Stimulated activated naive CD4-positive, alpha-beta T cell (primary cell): ENCODE measurements around the gene IGSF21.
A peak's percentile ranks its signal among the peaks of the same experiment; 100 is the strongest.

ENCODE experiments used
- DNase-seq, 6 experiments: peaks; one replicate each; lab custom pipeline; 2025; lab: John Stamatoyannopoulos, UW

IGSF21 gene

DNA sequence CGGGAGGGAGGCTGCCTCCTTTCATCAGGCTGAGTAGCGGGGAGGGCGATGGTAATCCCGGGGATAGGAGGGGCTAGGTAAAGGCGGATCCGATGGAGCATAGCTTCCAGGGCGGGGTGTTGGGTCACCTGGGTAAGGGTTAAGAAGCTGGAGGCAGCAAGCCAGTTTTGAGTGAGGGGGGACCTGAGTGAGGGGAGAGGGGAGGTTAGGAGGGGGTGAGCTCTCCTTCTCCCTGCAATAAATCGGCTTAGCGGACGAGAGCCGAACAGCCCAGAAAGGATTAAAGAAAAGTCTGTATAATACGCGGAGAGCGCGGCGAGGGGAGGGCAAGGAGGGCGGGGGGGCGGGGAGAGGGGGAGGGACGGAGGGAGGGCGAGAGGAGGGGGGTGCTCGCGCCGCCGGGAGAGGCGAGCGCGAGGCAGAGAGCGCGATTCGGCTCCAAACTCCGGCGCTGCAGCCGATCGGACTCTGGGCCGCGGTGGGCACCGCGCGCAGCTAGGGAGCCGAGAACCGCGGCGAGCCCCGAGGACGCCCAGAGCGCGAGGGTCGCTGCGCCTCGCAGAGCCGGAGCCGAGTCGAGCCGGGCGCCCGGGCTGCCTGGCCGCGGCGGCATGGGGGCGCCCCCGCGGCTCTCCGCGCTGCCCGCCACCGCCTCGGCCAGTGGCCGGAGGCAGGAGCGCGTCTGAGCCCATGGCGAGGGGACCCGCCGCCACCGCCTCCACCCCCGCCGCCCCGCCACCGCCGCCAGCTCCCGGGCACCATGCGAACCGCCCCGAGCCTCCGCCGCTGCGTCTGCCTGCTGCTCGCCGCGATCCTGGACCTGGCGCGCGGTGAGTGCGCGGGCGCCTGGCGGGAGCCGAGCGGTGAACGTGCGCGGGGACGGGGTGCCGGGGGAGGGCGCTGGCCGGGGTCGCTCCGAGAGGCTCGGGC lies at the start of gene IGSF21:
IGSF21 (plus strand) TSS at position 430 of the 930 bp plus-strand sequence; CDS start at position 761, 331 bp downstream.
- DNase-seq = no peak

DNA sequence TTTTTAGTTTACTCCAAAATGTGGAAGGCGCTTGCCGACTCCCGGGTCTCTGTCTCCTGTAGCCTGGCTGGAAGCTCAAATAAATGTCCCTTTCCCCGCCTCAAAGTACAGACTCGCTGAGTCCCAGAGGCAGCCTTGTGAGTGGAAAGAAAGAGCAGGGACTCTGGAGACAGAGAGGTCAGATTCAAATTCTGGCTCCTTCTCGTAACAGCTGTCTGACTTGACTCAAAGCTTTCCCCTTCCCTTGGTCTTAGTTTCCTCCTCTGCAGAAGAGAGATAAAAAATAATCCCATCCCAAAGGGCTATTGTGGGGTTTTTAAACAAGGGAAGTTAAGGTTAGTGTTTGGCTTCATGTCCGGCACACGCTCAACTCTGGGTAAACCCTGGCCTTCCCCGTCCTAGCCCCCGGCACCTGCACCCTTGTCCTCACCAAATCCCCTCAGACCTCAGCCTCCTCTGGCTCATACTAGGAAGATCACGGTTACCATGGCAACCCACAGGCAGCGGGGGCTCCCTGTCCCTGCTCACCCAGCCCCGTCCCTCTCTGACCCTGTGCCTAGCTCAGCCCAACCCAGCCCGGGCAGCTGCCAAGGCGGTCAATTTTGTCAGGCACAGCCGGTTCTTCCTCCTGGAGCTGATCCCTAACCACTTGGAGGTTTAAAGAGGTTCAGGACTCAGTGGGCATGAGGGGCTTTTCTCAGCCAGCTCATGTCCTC lies 49.2 kb upstream of the IGSF21 start:
- DNase-seq = no peak

DNA sequence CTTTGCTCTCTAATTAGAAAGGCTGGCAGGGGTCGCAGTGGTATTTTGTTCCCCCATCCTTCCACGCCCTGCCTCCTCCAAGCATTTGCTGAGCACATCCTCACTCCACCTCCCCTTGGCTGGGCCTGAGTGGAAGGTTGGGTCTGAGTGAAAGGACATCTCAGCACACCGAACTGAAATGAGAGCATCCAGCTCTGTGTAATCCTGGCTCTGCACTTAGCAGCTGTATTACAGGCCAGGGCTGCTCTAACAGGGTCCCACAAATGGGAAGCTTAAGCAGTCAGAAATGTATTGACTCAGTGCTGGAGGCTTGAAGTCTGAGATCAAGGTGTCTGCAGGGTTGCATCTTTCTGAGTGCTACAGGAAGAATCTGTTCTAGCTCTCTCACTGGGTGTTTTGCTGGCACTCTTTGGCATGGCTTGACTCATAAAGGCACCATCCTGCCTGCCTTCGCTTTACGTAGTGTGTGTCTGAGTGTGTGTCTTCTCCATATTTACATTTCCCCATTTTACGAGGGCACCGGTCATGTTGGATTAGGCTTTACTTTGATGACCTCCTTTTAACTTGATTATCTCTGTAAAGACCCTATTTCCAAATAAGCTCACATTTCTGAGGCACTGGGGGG lies 48.5 kb upstream of the IGSF21 start:
- no peak for DNase-seq

DNA sequence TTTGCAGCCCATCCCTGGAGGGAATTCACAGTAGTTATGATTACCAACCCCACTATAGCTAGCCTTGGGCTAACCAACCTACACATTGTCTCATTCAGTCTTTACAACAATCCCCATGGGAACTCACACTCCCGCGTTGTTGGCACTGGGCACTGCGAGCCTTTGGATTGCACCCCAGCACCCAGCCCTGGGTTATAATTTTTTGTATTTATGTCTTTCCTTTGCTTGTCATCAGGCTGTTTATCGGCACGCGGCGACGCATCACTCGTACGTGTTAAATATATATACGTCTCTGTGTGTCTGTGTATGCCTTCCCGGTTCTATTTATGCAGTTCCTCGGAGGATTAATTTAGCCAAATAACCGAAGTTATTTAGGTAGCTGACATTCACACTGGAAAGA lies 47.2 kb upstream of the IGSF21 start:
- DNase-seq = no peak

DNA sequence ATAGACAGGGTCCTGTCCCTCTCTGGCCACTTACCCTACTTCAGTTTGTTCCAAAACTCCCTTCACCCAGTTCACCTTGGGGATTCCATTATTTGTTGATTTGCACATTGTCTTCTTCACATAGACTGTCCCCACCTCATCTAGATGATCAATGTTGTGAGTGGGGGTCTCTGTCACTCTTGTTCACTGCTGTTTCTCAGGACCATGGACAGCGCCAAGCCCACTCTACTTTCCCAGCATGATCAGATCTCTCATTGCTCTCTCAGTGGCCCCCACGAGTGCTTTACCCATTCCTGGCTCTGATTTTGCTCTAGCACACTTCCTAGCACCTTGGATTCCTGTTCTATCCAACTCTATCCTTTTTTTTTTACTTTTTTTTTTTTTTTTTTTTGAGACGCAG lies 45.4 kb upstream of the IGSF21 start:
- no peak for DNase-seq

DNA sequence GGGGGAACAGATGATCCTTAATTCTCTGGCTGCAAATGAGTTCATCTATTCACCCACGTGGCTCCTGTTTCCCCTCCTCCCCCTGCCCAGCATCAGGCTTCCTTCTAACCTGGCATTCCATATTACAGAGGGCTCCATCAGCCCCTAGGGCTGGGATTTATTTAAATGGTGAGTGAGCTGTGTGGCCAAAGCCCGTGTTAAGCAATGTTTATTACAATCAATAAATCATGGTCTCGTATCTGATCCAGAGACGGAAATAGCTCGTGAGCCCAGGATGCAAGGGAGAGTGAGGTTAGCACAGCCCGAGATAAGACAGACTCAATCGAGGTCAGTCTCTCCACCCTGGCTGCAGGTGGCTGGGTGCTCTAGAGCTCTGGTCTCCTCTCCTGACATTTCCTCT lies 43.1 kb upstream of the IGSF21 start:
- no peak for DNase-seq

DNA sequence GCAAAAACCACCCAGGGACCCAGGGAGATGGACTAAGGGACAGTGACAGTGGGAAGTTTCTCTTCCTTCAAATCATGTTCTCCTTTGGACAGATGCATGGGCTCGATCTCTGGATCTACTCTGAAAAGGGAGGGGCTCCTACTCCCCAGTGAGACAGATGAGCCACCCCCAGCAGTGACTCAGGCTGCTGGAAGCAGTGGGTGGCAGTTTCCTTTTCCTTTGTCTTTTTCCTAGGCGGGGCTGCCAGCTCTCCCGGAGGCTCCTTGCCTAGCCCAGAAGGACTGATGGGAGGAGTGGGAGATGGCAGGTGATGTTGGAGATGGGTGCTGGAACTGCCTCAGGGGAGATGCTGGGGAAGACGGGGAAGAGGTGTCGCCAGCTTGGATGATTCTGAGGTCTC lies 41.0 kb upstream of the IGSF21 start:
- DNase-seq = no peak

DNA sequence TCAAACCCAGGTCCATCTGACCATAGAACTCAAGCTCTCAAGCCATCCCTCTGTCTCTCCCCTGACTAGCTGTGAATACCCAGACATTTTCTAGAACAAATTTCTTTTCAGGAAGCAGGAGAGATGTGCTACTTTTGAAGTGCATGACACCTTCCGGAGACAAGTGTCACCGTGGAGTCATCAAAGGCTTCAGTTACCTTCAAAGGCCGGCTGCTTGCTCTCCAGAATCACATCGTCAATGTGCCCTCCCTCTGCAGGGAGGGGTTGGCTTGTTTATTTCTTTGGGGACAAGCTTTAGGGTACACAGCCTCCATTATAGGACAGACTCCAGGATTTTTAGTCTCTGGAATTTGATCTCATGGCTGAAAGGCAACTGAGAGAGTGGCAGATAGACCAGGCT lies 37.7 kb upstream of the IGSF21 start:
- peak in 4 of 6 experiments; percentile 8 to 47 (median 36) for DNase-seq

DNA sequence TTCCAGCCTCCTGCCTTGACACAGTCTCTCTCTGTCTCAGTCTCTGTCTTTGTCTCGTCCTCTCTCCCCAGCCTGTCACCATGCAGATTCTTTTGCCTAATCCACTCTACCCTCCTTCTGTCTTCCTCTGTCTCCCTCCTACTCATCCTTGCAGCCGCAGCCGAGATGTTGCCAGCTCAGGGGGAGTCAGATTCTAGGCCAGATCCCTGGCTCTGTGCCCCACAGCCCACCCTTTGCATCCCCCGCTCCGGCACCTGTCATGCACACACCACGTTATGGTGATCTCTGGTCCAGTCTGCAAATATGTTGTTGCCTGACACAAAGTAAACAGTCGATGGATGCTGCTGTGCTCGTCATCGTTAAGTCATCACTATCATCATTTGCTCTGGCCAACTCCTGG lies 35.5 kb upstream of the IGSF21 start:
- DNase-seq = no peak

DNA sequence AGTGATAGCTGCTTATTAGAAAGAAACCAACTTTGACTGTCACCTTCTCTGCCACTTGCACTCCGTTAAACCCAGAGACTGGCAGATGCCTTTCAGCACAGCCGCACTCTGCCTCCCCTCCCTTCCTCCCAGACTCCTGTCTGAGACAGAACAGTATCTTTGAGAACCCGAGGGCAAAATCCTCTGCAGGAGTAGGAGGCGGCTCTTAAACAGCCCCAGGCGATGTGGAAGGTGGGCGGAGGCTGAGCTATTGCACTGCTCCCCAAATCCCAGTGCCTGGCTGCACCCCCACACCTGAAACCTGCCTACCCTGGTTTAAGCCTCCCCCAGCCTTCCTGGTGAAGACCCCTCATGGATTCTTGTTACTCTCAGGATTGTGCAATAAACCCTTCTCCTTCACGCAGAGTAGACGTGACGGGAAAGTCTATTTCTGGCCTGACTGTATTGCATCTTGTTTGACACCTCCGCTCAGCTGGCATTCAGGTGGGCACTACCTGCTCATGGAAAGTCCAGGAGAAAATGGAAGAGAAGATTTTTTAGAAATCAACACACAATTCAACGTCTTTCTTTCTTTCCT lies 34.4 kb upstream of the IGSF21 start:
- no peak for DNase-seq

DNA sequence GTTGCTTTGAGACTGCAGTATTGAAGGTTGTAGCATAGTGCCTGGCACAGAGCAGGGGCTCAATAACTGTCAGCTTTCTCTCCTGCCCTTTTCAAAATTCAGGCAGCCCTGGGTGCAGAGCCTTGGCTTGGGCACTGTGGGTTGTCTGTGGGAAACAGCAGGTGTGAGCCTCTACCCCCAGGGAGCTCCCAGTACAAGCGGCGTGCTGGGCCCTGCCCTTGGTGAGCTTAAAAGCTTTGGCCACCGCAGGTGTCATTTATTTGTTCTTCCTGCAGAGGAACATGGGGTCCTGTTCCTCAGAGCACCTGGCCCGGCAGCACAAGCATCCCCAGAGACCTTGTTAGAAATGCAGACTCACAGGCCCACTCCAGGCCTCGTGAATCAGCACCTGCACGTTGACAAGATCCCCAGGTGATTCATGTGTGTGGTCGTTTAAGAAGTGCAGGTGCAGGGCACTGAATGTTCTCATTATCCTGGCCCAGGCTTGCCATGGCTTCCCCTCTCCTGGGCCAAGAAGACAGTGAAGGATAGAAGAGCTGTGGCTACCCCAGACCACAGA lies 29.9 kb upstream of the IGSF21 start:
- no peak for DNase-seq

DNA sequence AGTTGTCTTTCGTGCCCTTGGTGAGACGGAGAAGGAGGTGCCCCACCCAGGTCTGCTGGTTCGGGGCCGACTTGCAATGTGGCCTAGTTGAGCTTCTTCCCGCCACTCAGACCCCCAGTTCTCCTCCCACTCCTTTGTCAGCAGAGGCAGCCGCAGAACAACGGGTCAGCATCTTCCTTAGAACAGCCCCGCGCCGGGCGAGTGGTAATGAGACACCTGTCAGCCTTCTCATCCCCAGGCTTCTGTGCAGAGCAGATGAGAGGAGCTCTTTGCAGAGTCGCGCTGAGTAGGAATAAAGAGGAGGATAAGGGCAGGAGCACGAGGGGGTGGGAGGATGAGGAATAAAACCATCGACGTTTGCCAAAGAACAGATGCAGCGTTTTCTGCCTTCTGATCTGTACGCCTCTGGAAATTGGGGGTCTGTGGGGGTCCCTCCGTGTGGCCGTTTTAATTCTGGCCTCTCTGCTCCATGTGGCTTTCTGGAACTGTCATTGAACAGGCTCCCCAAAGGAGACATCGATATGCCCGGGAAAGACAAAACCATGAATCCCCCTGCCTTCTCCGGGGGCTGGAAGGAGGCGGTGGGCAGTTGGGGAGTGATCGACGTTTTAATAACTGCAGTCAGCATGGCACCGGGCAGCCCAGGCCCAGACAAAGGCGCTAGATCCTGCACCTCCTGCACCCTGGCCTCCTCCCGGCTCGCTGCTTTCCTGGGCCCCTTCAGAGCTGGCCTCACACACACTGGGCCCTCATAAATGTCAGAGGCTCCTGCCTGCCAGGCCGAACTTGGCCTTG lies 27.5 kb upstream of the IGSF21 start:
- DNase-seq = no peak

DNA sequence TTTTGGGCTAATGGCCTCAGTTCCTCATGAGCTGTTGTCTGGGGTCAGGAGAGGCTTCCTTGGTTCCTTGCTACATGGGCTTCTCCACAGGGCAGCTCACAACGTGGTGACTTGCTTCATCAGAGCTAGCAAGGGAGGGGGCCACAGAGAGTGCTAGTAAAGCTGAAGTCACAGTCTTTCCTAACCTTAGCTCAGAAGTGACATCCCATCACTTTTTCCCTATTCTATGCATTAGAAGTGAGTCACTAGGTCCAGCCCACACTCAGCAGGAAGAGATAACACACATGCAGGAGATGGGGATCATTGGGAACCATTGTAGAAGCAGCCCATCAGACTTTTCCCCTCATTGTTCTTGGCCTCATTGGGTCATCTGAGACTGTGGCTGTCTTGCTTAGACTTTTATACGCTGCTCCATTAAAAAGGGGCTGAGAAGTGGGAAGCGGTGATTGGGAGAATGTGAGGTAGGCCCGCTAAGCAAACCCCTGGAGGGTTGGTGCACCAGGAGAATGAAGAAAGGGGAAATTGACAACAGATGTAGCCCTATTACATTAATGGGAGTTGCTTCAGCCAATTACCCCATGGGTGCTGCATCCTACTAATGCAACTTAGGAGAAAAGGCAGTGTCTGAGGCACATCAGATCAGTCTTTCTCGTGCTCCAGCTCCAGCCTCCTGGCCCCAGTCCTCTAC lies 22.1 kb upstream of the IGSF21 start:
- DNase-seq = no peak

DNA sequence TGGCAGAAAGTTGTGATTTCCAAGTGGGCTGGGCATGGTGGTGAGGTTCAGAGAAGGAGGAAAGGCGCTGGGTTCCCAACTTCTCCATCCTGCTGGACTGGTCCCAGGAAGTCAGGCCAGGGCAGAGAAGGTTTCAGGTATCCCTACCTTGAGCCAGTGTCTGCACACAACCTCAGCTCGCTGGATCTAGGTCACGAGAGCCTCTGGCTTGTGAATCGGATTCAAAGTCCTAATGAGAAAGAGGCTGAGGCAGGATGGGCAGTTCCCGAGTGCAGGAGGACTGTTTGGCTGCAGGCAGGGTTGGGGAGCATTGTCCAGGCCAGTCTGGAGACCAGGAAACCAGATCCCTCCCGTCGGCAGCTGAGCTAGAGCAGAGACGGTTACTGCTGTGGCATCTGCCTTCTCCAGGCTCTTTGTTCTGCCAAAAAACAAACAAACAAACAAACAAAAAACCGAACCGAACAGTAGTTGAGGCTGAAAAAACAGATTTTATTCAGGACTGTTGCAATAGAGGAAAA lies 19.5 kb upstream of the IGSF21 start:
- DNase-seq = no peak

DNA sequence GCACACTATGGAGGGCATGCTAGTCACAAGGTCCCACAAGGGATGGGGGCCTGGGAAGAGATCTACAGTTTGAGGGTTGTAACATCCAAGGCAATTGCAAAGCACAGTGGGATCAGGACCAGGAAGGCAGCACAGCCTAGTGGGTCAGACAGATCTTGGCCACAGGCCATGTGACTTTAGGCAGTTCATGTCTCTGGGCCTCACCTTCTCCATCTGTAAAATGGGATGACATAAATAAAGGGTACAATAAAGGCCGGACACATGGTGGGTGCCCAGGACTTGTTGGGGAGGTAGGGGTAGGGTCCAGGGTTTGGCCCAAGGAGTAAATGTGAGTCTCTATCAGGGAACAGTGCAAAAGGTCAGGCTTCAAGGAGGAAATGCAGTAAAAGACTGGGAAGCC lies 18.1 kb upstream of the IGSF21 start:
- no peak for DNase-seq

DNA sequence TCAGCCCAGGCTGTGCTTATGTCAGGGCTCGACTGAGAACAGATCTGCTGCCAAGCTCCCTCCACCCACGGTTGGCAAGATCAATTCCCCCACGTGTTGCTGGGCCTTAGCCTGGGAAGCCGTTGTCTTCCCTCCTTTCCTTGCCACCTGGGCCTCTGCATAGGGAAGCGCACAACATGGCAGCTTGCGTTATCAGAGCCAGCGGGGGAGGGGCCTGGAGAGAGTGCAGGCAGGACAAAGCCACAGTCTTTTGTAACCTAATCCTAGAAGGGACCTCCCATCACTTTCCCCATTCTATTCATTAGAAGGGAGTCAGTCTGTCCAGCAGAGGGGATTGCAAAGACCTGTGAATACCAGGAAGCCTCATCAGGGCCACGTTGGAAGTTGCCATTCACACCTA lies 17.0 kb upstream of the IGSF21 start:
- no peak for DNase-seq

DNA sequence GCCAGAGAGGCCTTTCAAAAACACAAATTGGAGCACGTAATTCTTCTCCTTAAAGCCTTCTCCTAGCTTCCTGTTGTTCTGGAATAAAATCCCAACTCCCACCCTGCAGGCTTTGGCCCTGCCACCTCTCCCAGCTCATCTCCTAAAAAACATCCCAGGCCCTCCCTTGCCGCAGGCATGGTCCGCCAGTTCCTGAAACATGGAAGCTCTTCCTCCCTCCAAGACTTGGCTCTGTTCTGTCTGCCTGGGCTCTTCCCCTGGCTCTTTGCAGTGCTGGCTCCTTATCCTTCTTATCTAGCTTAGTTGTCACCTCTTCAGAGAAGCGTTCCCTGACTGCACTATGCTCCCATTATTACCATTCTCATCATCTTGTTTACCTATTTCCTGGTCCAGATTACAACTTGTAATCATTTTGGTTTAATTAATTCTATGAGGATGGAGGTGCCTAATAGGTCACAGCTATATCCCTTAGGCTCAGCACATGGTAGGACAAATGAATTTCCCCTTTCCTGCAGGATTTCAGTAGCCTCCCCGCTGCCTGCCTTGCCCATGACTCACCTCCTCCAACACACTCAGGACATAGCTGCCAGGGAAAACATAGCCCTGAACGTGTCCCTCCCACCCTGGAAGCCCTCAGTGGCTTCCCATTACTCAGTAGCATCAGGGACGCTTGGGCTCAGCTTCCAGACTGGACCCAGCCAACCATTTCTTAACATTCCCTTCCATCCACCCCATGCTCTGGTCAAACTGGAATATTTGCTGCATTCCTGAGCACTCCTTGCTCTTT lies 15.7 kb upstream of the IGSF21 start:
- DNase-seq = no peak

DNA sequence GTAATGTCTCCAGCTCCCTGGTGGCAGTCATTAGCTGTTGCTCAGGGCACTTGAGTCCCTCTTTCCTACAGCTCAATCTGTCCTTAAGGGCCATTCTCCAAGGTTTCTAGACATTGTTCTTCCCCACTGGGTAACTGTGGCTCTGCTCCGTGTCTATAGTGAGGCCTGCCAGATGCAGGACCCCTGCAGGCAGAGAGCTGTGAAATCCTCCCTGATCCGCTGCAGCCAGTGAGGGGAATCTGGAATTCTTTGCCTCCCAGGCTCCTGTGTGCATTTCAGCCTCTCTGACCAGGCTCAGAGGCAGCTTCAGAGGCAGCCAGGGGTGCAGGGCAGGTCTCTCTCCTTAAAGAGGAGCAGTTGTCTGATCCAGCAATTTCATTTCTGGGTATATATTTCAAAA lies 14.4 kb upstream of the IGSF21 start:
- DNase-seq = no peak

DNA sequence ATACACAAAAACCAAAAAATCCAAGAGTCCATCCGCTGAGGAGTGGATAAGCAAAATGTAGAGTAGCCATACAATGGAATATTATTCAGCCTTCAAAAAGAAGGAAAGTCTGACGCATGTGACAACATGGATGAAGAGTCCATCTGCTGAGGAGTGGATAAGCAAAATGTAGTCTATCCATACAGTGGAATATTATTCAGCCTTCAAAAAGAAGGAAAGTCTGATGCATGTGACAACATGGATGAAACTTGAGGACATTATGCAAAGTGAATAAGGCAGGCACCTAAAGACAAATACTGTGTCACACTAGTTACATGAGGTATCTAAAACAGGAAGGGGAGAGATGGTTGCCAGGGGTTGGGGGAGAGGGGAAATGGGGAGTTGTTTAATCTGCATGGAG lies 14.0 kb upstream of the IGSF21 start:
- DNase-seq = no peak

DNA sequence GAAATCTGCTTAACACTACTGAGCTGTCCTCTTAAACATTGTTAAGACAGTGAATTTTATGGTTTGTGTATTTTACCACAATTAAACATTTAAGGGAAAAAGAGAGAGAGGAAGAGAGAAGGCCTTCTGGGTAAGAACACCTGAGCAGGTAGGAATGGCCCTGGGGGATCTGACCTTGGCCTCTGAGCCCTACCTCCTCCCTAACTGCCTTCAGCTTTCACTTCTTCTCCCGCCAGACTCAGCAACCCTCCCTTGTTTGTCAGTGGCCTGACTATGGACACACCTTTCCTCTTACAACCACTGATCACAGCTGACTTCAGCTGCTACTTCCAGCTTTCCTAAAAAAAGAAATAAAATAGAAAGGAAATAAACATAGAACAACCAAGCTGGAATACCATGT lies 13.5 kb upstream of the IGSF21 start:
- no peak for DNase-seq
